Measurements from ENCODE around the gene CAMKK1.
"Not testable (repeated sequence)": the region's sequence is repeated elsewhere in the genome, so short reads cannot be mapped to it uniquely, and the experiment has no call there.

CAMKK1 gene

DNA sequence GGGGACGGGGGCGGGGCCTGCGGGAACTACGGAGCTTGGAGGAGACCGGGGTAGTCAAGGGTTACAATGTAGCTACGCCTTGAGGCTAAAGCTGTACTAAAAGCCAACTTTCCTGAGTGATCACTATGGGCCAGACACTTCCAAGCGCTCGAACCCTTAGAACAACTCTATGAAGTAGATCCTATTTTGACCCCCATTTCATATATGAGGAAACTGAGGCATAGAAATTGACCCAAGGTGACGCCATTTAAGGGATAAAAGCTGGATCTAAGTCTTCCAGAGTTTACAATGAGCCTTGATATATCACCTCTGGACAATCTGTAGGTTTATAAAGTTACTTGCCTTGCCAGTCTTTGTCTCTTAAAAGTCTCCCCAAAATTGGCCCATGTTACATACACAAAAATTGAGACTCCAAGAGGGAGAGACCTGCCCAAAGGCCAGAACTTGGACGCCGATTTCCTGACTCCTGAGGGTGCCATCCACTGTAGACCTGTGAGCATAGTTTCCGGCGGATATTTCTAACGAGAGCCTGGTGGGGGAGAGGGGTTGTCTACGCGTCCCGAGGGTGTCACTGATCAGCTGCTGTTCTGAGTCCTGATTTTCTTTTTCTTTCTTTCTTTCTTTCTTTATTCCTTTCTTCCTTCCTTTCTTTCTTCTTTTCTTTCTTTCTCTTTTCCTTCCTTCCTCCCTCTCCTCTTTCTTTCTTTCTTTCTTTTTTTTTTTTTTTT lies 46.3 kb downstream of the CAMKK1 start:
- no peak for DNase-seq (ENCODE audit: low read depth in 2 of 2)

DNA sequence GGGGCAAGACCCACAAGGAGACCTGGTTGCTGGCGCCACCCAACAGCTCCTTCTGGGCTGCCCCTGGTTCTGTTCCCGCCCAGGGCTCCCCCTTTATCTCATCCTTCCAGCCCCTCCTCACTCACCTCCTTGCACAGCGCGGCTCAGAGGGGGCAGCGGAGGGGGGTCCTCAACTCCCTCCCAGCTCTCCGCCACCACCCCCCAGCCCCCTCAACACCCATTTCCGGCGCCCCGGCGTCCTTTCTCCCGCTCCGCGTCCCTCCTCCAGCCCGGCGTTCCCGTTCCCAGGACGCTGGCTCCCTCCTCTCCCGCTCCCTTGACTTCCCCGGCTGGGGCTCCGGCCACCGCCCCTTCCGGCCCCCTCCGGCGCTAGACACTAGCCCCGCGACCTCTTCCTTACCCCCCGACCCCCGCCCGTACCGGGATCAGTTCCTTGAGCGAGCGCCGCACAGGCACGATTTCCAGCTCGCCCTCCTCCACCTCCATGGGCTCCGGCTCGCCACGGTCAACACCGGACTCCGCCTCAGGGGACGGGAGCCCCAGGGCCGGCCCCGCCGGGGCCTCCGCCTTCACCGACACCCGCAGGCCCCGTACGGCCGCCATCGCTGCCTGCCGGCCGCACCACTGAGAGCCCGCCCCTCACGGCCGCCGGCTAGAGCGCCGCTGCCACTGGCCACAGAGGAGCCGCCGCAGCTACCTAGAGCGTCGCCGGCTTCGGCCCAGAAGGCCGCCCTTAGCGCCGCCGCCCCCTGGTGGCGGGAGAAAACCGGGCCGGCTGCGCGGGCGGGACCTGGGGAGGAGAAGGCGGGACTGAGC lies 47.0 kb downstream of the CAMKK1 start, which contains the start of gene NCBP3:
TSS of gene NCBP3 (minus strand) at position 626 of the 816 bp plus-strand sequence. CDS start at position 603, 23 bp downstream.
- DNase-seq (ENCODE audit: low read depth in 2 of 2) = peak; percentile 91 to 92

DNA sequence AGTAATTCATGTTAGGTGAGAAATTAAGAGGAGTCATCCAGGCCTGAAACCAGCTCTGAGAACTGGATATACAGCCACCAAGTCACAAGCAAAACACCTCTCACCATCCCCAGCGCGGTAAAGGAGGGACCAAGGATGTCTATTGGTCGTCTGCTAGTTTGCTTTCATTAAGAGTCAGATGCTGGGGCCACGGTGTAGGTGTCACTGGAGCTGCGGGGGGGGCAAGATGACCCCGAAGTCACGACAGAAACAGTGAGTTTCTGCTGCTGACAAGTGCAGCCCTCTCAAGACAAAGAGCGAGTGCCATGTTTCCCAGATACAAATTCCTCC lies 47.6 kb downstream of the CAMKK1 start:
- peak; percentile 17 to 23 for DNase-seq (ENCODE audit: low read depth in 2 of 2)

DNA sequence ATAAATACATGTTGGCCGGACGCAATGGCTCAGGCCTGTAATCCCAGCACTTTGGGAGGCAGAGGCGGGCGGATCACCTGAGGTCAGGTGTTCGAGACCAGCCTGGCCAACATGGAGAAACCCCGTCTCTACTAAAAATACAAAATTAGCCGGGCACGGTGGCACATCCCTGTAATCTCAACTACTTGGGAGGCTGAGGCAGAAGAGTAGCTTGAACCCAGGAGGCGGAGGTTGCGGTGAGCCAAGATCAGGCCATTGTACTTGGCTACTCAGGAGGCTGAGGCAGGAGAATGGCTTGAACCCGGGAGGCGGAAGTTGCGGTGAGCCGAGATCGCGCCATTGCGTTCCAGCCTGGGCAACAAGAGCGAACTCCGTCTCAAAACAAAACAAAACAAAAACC lies 48.3 kb downstream of the CAMKK1 start:
- not testable (repeated sequence) for DNase-seq (ENCODE audit: low read depth in 2 of 2)

DNA sequence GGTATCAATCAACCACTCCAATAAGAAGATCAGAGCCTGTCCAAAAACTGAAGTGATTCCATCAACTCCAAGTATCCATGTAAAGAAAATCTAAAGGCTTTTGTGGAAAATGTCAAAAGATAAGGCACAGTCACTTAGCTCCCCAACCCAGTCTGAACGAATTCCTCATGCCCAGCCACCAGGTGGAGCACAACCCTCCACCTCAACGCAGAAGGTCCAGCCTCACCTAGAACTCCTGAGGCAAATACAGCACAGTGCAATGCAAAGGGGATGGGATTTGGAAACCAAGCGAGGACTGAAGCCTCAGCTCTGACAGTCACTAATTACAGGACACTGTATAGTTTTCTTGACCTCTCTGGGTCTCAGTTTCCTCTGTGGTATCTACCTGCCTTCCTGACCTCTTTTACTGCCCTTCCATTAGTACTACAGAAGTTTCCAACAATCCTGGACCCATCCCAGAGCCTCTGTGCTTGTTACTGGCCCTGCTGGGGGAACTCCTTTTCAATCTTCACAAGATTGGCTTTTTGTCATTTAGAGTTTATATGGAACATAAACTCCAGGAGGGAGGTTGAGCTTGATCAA lies 48.8 kb downstream of the CAMKK1 start:
- peak; percentile 37 for DNase-seq (ENCODE audit: low read depth in 2 of 2)

DNA sequence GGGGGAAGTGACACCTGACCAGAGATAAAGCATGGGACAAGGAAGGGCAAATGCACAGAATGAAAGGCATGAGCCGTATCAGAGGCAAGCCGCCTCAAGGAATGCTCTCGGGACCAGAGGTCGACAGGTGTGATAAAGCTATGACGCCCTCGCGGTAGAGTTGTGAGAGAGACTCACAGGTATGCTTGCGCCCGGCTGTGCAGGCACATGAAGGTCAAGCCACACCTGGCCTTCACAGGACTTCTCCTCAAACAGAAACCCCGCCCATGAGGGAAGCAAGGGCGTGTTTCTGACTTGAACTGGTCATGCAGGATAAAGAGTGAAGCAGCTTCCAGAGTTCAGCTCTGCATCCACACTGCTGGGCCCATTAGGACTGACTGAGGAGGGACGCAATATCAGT lies 54.6 kb downstream of the CAMKK1 start:
- DNase-seq (ENCODE audit: low read depth in 2 of 2) = no peak

DNA sequence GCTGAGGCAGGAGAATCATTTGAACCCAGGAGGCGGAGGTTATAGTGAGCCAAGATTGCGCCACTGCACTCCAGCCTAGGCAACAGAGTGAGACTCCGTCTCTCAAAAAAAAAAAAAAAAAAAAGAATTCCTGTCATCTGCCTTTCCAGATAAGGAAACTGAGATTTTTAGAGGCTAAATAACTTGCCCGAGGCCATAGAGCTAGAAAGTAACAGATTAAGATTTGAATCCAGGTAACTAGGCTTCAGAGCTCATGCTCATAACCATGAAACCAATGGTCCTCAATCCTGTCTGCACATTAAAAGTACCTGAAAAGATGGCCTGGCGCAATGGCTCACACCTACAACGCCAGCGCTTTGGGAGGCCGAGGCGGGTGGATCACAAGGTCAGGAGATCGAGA lies 56.3 kb downstream of the CAMKK1 start:
- no peak for DNase-seq (ENCODE audit: low read depth in 2 of 2)

DNA sequence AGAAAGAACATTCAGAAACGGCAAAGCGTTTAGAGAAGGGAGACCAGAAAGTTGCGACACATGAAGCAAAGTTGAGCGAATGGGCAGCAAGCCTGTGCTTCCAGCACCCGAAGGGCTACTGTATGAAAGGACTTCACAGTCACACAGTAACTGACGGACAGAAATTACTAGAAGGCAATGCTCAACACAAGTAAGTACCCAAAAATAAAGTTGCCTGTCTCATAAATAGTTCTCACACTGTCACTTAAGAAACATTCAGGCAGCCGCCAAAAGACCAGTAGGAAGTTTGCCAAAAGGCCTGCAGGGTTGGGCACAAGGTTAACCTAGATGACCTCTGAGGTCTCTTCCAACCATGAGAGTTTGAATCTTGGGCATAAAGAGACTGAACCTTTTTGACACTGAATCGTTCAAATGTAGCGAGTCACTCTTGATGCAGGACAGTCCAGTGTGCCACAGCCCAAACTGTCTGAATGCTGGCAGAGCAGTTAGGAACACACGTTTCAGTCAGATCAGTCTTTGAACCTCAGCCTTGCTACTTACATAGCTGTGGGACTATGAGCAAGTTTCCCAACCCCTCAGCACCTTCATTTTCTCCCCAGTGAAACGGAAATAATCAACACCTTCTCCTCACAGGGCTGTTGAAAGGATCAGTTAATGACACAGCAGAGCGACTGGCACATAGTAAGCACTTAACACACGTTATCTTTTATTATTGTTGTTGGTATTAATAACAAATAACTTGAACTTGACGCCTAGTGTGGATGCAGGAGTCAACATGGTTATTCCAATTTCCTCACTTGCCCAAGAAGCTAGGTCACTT lies 57.2 kb downstream of the CAMKK1 start:
- no peak for DNase-seq (ENCODE audit: low read depth in 2 of 2)

DNA sequence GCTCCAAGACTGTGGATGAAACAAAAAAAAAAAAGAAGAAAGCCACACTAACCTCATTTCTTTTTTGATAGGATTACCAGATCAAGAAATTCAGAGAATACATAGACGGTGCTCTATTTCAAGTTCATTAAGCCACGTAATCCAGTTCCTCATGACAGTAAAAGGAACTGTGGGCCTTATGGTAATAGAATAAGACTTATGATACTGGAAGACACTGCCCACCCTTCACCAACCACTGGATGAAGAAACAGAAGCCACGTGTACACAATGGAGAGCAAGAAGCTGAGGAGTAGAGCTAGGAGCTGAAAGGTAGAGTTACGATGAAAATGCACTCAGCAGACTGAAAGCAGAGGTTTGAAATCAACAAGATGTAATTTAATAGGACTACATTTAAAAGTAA lies 58.0 kb downstream of the CAMKK1 start:
- no peak for DNase-seq (ENCODE audit: low read depth in 2 of 2)

DNA sequence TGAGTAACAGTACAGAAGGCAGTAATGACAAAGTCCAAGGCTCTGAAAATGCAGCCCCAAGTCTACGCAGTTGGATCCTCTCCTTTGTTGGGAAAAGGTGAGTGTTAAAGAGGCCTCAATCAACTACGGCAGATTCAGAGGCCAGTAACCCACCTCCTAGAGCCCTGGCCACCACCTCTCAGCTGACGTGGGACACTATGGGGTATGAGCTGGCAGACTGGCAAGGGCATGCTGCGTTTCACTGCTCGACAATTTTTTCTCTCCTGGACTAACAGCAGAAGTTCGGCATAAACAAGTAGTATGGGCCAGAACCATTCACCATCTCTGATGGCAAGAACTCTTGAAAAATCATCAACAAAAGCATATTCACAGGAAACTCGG lies 64.0 kb downstream of the CAMKK1 start:
- no peak for DNase-seq (ENCODE audit: low read depth in 2 of 2)

DNA sequence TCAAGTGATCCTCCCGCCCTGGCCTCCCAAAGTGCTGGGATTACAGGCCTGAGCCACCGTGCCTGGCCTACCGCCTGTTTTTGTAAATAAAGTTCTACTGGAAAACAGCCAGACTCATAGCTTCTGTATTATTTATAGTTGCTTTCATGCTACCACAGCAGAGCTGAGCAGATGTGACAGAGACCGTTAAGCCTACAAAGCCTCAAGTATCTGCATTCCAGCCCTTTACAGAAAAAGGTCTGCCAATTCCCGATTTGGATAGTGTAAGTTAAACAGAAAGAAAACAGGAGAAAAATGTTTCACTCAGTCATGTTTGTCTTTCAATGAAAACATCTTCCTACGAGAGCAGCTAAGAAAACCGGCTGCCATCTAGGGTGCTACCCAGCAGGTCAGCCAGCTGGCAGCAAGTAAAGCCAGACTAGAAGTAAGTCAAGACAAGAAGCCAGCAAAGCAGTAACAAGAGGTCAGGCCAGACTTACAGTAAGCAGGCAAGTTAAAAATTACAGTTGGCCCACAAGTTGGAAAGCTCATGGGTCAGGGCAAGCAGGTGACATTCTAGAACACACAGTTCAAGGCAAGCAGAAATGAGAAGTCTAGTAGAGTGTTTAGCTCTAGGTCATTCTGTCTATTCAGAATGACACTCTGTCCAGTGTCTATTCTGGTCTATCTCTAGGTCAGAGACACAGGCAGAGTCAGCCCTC lies 64.6 kb downstream of the CAMKK1 start:
- DNase-seq (ENCODE audit: low read depth in 2 of 2) = no peak

DNA sequence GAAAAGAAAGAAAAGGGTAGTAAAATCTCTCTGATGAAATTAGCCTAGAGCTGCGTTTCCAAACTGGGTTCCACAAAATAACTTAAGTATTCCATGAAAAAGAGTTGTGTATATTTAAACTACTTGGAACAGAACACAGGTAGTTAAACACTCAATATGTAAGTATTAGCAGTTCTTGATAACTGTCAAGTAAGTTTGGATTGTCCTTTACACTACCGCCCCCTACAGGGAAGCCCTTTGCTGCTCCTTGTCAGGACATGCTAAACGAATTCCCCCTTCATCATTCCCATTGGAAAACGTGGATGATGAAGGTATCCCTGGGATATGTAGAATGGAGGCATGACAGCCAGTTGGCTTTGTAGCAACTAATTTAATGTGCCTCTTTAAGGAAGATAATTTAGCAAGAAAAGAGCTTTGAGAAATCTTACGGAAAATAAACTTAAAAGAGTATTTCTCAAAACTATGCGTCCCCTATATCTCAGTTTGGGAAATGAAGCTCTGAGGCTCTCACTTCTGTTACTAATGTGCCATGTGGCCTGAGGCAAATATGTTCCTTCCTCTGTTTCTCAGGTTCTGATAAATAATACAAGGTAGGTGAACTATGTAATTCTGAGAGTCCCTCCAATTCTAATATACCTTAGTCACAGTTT lies 65.6 kb downstream of the CAMKK1 start:
- peak; percentile 30 to 71 for DNase-seq (ENCODE audit: low read depth in 2 of 2)

DNA sequence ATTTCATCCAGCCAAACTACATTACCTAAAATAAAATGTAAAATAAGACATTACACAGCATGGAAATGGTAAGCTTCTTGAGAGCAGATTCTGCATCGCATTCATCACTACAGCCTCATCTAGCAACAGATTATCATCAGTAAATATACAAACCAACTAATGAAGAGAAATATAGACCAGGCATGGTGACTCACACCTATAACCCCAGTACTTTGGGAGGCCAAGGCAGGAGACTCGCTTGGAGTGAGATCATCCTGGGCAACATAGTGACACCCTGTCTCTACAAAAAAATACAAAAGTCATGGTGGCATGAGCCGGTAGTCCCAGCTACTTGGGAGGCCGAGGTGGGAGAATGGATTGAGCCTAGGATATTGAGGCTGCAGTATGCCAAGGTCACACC lies 66.7 kb downstream of the CAMKK1 start:
- no peak for DNase-seq (ENCODE audit: low read depth in 2 of 2)

DNA sequence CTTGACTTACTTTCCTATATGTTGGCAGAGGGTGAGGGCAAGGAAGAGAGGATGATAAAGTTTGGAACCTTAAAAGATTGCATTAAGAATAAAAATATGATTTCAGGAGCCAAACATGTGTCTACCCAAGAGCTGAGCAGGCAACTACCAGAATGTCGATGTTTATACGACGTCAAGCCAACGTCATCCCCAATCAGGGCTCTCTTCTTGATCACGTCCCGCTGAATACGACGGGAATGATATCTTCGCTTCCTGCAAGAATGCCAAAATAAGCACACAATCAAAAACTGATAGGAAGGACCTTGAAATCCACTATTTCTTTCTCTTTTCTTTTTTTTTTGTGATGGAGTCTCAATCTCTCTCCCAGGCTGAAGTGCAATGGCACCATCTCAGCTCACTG lies 71.8 kb downstream of the CAMKK1 start:
- no peak for DNase-seq (ENCODE audit: low read depth in 2 of 2)

DNA sequence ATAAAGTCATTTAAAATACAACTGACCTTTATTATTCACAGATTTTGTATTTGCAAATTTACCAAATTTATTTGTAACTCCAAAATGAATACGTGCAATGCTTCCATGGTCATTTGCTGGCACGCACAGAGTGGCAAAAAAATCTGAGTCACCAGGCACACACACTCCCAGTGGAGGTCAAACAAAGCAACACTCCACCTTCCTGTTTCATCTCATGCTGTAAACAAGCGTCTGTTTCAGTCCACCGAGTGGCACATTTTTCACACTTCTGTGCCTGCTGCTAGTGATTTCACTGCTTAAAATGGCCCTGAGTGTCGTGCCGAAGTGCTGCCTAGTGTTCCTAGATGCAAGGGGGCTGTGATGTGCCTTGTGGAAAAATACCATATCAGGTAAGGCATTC lies 74.1 kb downstream of the CAMKK1 start:
- no peak for DNase-seq (ENCODE audit: low read depth in 2 of 2)

DNA sequence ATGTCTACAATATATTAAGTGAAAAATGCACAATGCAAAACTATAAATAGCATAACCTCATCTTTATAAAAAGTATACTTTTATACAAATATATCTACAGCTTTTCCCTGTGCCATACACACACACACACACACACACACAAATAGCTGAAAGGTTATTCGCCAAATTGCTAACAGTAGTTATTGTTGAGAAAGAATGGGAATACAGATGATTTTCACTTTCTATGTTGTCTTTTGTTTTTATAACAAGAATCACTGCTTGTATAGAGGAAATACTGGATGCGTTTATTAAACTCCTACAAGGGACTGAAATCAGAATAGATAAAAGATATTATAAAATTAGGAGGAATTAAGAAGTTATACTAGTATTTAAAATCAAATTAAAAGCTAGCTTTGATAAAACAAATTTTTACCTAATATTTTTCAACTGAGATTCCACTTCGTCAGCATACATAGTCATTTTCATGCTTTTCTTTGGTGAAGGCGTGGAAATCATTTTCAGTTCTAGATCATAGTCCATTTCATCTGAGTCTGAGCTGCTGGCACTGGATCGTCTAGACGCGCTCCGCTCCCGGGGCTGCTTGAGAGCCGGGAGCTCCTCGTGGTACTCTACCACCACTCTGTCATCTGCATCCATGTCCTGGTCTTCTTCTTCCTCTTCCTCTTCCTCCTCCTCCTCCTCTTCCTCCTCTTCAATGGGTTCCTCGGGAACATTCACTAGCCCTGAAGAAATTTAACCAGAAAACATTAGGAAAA lies 74.8 kb downstream of the CAMKK1 start:
- no peak for DNase-seq (ENCODE audit: low read depth in 2 of 2)

DNA sequence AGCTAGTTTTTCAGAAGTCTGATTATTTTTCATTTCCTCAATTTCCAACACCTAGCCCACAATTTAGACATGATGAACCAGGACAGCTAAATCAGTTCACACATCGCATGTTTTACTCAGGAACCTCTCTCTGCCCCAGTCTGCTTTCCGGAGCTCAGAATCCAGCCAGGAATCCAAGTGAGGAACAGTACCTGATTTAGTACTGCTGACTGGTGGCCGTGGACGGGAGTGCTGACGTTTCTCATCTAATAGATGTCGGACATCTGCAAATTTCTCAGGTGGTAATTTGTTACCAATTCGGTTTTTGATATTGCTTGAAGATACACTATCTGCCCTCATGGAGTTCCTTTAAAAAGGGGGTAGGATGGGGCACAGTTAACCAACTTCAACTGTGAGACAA lies 76.9 kb downstream of the CAMKK1 start:
- no peak for DNase-seq (ENCODE audit: low read depth in 2 of 2)

DNA sequence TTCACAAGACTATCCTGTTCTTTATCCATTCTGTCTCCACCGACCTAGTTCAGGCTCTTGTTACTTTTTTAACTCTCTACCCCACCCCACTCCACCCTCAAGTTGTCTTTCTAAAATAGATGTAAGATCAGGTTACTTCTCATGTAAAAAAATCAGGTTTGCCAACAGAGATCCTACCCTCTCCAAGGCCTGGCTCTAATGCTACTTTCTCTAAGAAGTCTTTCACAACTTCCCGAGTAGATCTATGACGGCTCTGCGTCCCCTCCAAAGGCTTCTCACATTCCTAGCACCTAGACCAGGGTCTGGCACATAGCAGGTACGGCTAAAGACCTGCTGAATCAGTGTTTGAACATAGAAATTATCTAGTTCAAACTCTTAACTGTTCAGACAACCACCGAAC lies 77.7 kb downstream of the CAMKK1 start:
- no peak for DNase-seq (ENCODE audit: low read depth in 2 of 2)

DNA sequence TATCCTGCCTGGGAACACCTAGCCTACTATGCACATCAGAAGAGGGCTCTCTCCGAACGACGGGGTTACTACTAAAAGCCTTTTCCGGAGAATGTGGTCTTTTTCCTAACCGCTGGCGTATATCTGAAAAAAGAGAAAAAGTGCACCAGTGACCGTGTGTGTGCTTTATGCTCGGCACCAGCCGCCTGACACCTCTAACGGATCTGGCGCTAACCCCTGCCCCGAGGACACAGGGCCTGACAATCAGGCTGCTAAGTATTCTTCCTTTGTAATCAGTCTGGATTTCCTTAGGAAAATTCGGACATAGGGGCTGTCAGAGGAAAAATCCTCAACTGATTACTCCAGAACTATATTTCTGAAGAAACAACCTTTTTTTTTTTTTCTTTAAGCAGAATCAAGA lies 78.5 kb downstream of the CAMKK1 start:
- DNase-seq (ENCODE audit: low read depth in 2 of 2) = no peak

DNA sequence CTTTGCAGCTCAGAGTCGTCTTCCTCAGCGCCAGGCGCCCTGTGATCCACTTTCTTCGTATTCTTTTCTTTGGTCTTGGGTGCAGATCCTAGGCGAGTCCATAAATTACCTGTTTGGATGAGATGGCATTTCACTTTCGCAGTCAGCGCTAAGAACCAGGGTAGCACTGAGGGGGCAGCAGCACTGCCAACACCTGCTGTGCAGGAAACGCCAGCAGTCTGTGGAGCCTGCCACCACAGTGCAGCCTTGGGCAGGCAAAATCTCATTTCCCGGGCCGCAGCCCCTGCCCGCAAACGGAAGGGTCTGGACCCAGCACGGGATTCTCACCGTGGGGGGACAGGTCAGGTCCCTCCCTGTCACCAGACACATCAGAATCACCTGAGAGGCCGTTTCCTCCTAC lies 79.7 kb downstream of the CAMKK1 start:
- DNase-seq (ENCODE audit: low read depth in 2 of 2) = no peak
